PC-3 (cell line): ENCODE results near the gene SLC22A13. TPM values are rescaled to one million over a fixed set of nuclear protein-coding genes. Genes with fewer than 3 reads are reported as not detected.

Experiments
- ATAC-seq: fragments of 200-7000 bp; cut with Tn5 transposase; 2 replicates; pipeline ENCODE4 v1.9.1; 2020; ENCODE audit warnings: mild to moderate bottlenecking, moderate library complexity
- BruUV-seq: library from RNA; stranded (reverse); fragments of 400-500 nt; replicated peaks from 2 replicates; lab custom pipeline; 2021; lab: Mats Ljungman, UMichigan
- CTCF ChIA-PET: fragments of 300-600 bp; sonication (Branson Sonifier 250); formaldehyde crosslinking; loops from one replicate; lab custom pipeline; 2022; ENCODE audit warnings: antibody characterized with exemption; lab: Charles Lee
- POLR2A ChIA-PET: fragments of 300-600 bp; sonication (Branson Sonifier 250); formaldehyde crosslinking; loops from one replicate; lab custom pipeline; 2022; ENCODE audit warnings: antibody characterized with exemption; ENCODE audit not compliant: unreplicated experiment; lab: Charles Lee
- DNase-seq: peaks from one replicate; pipeline ENCODE4 v3.0.0-alpha.2; 2015
- H2AFZ ChIP-seq: fragments of 300-600 bp; sonication (generic); 2 replicates; pipeline ENCODE4 v1.6.0; 2016; ENCODE audit warnings: antibody characterized with exemption, low read length
- H3F3A ChIP-seq: fragments of 300-600 bp; sonication (generic); one replicate; pipeline ENCODE4 v1.6.0; 2017; ENCODE audit warnings: antibody characterized with exemption, low read length, control low read depth, mild to moderate bottlenecking; ENCODE audit not compliant: unreplicated experiment
- H3K27ac ChIP-seq: fragments of 300-600 bp; sonication (generic); 2 replicates; pipeline ENCODE4 v1.5.1; 2016; ENCODE audit warnings: mild to moderate bottlenecking, low read length
- H3K27me3 ChIP-seq: fragments of 300-600 bp; sonication (generic); 2 replicates; pipeline ENCODE4 v1.6.1; 2016; ENCODE audit warnings: low read length, mixed read lengths
- H3K36me3 ChIP-seq: fragments of 300-600 bp; sonication (generic); 2 replicates; pipeline ENCODE4 v1.6.1; 2016; ENCODE audit warnings: low read depth, mixed run types, low read length, mixed read lengths
- H3K4me1 ChIP-seq: fragments of 300-600 bp; sonication (generic); 2 replicates; pipeline ENCODE4 v1.5.1; 2016; ENCODE audit warnings: low read length; ENCODE audit not compliant: insufficient read depth
- H3K4me2 ChIP-seq: fragments of 300-600 bp; sonication (generic); 2 replicates; pipeline ENCODE4 v1.6.0; 2016; ENCODE audit warnings: low read length
- H3K4me3 ChIP-seq: fragments of 300-600 bp; sonication (generic); 2 replicates; pipeline ENCODE4 v1.5.1; 2016; ENCODE audit warnings: mild to moderate bottlenecking, low read length, mixed read lengths
- H3K79me2 ChIP-seq: fragments of 300-600 bp; sonication (generic); 2 replicates; pipeline ENCODE4 v1.6.1; 2017; ENCODE audit warnings: low read length, mixed read lengths
- H3K9ac ChIP-seq: fragments of 300-600 bp; sonication (generic); 2 replicates; pipeline ENCODE4 v1.6.0; 2016; ENCODE audit warnings: mild to moderate bottlenecking, low read length
- H3K9me2 ChIP-seq: fragments of 300-600 bp; sonication (generic); replicated peaks from 2 replicates; pipeline ENCODE4 v1.6.1; 2016; ENCODE audit warnings: mixed run types, low read length, mixed read lengths
- H3K9me3 ChIP-seq: fragments of 300-600 bp; sonication (generic); 2 replicates; pipeline ENCODE4 v1.6.1; 2016; ENCODE audit warnings: low read length, mixed read lengths
- H4K20me1 ChIP-seq: fragments of 300-600 bp; sonication (generic); 2 replicates; pipeline ENCODE4 v1.6.1; 2016; ENCODE audit warnings: low read length, mixed read lengths
- CTCF ChIP-seq: fragments of 300-600 bp; sonication (generic); conservative IDR thresholded peaks from 2 replicates; pipeline ENCODE4 v1.5.1; 2017; ENCODE audit warnings: antibody characterized with exemption, low read depth, mild to moderate bottlenecking, low read length
- EZH2 ChIP-seq: fragments of 300-600 bp; sonication (generic); IDR thresholded peaks from one replicate; pipeline ENCODE4 v1.6.1; 2017; ENCODE audit warnings: antibody characterized with exemption, mild to moderate bottlenecking, low read length; ENCODE audit not compliant: unreplicated experiment
- EZH2phosphoT487 ChIP-seq: fragments of 300-600 bp; sonication (generic); IDR thresholded peaks from 2 replicates; pipeline ENCODE4 v1.6.1; 2018; ENCODE audit warnings: mild to moderate bottlenecking, antibody characterized with exemption, low read length, borderline replicate concordance
- intact Hi-C: fragments of 100-400 bp; cut with micrococcal nuclease; formaldehyde crosslinking; loops from 2 replicates; pipeline ENCODE4 v1.9.0; 2023
- total RNA-seq: library from RNA; depleted of rRNA; stranded (reverse); fragments of >200 nt; gene quantifications from 2 replicates; pipeline ENCODE4 v1.2.3, GENCODE V29; 2014

Gene SLC22A13
- total RNA-seq, 1 experiment from 2014 or later: 0.73 TPM

GRCh38 chr3:38255627-38256026 lies 10.0 kb upstream of the SLC22A13 start:
- Histone ChIP-seq H3K4me2 (no peak overlapping the region), H3K9me2 (no peaks in the 10 kb centered on the region), H3K27ac (no peak overlapping the region), H3K4me1 (no peaks in the 10 kb centered on the region), H3K9me3 (no peaks in the 10 kb centered on the region), H3K36me3 (peaks cover 41% of the 10 kb centered on the region), H3K9ac (no peak overlapping the region), H3K4me3 (no peak overlapping the region), H3K27me3 (no peaks in the 10 kb centered on the region), H2AFZ (no peak overlapping the region), H3K79me2 (no peaks in the 10 kb centered on the region), H3F3A (no peaks in the 10 kb centered on the region), H4K20me1 (no peaks in the 10 kb centered on the region)
- intact Hi-C loops: no loop called here
- TF ChIP-seq EZH2 (no peak), CTCF (no peak), EZH2phosphoT487 (no peak)
- ChIA-PET CTCF (no interaction called here), POLR2A (no interaction called here)
- DNase-seq (no peak), ATAC-seq (no peak)
- BruUV-seq: no TSS peak

- Histone ChIP-seq H3K9me2 (no peaks in the 10 kb centered on the region), H3F3A (no peaks in the 10 kb centered on the region), H3K4me2 (no peak overlapping the region), H3K4me3 (no peak overlapping the region), H3K4me1 (no peaks in the 10 kb centered on the region), H3K27me3 (no peaks in the 10 kb centered on the region), H3K27ac (no peak overlapping the region), H2AFZ (no peak overlapping the region), H4K20me1 (no peaks in the 10 kb centered on the region), H3K36me3 (peaks cover 24% of the 10 kb centered on the region; the same call in 1 of the 2 replicates), H3K9ac (no peak overlapping the region), H3K79me2 (no peaks in the 10 kb centered on the region), H3K9me3 (no peaks in the 10 kb centered on the region)
- intact Hi-C loops: no loop called here
- no TSS peak for BruUV-seq
- ChIA-PET CTCF (no interaction called here), POLR2A (no interaction called here)
- ATAC-seq (no peak), DNase-seq (no peak)
- TF ChIP-seq EZH2: no peak
- TF ChIP-seq EZH2phosphoT487: no peak
- TF ChIP-seq CTCF: no peak
Observed at GRCh38 chr3:38257583-38257982, 8.0 kb upstream of the SLC22A13 start.

GRCh38 chr3:38260474-38260873 lies 5.1 kb upstream of the SLC22A13 start:
- no peaks in the 10 kb centered on the region for H3K27me3 ChIP-seq
- ChIA-PET POLR2A (no interaction called here), CTCF (no interaction called here)
- peaks cover 5% of the 10 kb centered on the region; the same call in 1 of the 2 replicates for H3K36me3 ChIP-seq
- no peak overlapping the region for H3K4me2 ChIP-seq
- TF ChIP-seq EZH2: no peak
- no peak for TF ChIP-seq EZH2phosphoT487
- TF ChIP-seq CTCF: no peak
- no peaks in the 10 kb centered on the region for H3K9me3 ChIP-seq
- H3K9ac ChIP-seq: no peak overlapping the region
- no peaks in the 10 kb centered on the region for H3K9me2 ChIP-seq
- DNase-seq (no peak), ATAC-seq (no peak)
- no peaks in the 10 kb centered on the region for H3K79me2 ChIP-seq
- H3K4me3 ChIP-seq: no peak overlapping the region
- no peak overlapping the region for H2AFZ ChIP-seq
- H3K4me1 ChIP-seq: no peaks in the 10 kb centered on the region
- H3F3A ChIP-seq: no peaks in the 10 kb centered on the region
- intact Hi-C loops: no loop called here
- no peaks in the 10 kb centered on the region for H4K20me1 ChIP-seq
- no TSS peak for BruUV-seq
- no peak overlapping the region for H3K27ac ChIP-seq
